HG03469 (cell line): ENCODE measurements around the gene TFF3.

ENCODE experiments used
- ATAC-seq: cut with Tn5 transposase; IDR thresholded peaks from one replicate; pipeline ENCODE4 v1.9.1; 2021; ENCODE audit warnings: mild to moderate bottlenecking, moderate library complexity, moderate number of reproducible peaks; ENCODE audit not compliant: unreplicated experiment

Gene TFF3

DNA sequence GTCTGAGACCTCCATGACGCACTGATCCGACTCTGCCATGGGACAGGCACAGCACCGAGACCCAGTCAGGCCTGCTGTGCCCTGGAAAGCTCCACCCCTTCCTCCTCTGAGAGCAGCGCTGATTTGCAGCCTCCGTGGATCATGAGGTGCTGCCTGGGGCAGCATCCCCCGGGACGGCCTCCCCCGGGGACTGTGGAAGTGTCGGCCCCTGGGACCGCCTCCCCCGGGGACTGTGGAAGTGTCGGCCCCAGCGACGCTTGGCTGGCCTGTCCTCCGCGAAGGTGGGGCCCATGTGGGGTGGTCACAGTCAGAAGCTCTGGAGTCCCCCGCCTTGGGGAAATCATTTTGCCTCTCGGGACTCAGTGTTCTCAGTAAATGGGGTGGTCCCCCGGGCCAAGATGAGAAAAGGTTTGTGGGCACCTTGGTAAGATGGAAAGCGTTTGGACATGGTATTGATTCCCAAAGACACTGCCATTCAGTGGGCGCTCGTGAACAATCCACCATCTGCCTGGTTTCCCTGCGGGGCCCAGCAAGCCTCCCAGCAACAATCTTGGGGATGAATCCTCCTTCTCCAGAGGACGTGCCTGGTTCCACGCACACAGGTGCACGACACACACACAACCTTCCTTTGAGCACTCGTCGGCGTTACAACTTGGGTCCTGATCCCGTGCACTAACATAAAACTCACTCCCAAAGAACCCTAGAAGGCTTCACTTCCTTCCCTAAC lies 32.6 kb upstream of the TFF3 start:
- no peak for ATAC-seq

DNA sequence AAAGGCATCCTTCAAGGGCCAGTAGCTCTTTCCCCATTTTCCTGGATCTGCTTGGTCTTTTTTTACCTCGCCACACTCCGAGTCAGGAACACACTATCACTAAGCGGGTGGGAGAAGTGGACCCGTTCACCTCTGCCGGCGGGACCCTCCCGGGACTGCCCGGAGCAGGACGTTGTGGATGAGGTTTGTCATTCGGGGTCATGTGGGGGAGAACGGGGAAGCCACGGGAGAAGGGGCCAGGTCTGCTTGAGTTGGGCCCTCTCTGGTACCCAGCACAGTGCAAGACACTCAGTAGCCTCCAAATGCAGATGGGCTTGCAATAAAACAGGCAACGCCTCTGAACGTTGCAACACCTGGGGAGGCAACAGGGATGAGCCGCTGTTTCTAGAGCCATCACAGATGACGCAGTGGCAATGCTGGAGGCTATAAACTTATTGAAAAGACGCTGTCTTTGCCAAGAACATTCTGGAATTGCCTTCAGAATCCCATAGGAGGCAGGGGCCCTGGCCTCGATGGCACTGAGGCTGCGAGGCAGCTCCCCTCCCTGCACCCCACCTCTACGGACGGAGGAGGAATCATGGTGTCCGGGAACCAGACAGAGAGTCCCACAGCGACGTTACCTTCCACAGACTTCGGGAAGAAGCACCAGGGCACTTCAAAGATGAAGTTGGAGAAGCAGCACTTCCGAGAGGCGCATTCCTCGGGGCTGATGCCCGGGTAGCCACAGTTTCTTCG lies 31.8 kb upstream of the TFF3 start:
- ATAC-seq = no peak

- ATAC-seq = no peak
These were observed 31.2 kb upstream of the TFF3 start for GRCh38 chr21:42346441-42346840.

- no peak for ATAC-seq
These were observed 29.4 kb upstream of the TFF3 start for GRCh38 chr21:42344631-42345030.

- ATAC-seq = no peak
These were observed 28.8 kb upstream of the TFF3 start for GRCh38 chr21:42343963-42344510.

DNA sequence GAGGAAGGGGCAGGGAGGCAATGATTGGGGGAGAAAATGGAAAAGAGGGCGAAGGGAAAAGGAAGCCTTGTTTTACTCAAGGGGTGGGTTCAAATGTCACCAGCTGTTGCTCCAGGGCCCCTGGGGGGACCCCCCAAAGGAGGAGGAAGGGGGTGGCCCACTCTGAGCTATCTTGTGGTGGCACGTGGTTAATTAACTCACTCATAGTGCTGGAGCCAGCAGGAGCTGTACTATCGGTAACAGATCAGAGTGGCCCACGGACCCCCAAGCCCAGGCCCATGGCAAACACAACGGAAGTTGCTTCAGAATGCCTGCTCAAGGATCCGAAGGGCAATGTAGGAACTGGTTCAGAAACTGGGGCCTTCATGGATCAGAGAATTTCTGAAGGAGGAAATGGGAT lies 28.3 kb upstream of the TFF3 start:
- ATAC-seq = no peak

DNA sequence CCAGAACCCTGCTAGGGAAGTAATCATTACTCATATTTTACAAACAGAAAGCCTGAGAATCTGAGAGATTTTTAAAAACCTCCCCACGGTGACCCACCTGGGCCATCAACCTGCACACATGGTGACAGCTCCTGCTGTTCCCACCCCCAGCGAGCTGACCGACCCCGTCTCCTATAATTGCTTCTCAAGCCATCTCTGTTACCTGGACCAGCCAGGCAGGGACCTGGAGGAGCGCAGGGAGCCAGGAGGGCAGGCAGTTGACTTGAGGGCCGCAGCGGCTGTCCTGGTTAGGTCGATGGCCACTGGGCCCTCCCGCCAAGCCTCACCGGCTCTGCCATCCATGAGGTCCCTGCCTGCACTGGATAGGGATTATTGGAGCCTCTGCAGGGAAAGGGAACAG lies 27.9 kb upstream of the TFF3 start:
- no peak for ATAC-seq

GRCh38 chr21:42341776-42342542 lies 26.8 kb upstream of the TFF3 start:
- ATAC-seq = no peak

DNA sequence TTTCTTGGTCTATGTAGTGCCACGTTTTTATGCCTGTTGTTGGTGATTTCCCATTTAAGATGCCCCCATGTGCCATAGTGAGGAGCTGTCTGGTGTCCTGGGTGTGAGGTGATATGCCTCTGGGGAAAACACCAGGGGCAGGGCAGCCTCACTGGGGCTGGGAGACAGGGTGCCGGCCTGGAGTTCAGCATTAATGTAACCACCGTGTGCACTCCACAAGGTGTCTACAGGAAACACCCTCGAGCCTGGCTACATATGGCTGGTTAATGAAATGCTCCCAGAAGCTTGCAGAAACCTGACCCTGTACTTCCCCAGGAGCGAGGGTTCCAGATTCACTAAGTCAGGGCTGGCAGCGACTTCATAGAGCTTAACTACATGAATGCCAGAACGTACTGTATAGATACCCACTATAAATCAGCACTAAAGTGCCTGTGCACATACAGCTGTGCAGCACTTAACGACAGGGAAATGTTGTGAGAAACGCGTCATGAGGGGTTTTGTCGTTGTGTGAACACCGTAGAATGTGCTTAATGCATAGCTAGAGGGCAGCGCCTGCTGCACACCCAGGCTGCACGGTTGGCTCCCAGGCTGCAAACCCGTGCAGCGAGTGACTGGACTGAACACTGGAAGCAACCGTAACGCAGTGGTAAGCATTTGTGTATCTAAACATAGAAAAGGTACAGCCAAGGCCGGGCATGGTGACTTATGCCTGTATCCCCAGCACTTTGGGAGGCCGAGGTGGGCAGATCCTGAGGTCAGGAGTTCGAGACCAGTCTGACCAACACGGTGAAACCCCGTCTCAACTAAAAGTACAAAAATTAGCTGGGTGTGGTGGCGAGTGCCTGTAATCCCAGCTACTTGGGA lies 25.2 kb upstream of the TFF3 start:
- ATAC-seq = no peak

- ATAC-seq = no peak
These were observed 23.8 kb upstream of the TFF3 start for GRCh38 chr21:42338729-42339715.

GRCh38 chr21:42337830-42338728 lies 22.9 kb upstream of the TFF3 start:
- no peak for ATAC-seq

GRCh38 chr21:42337276-42337675 lies 22.1 kb upstream of the TFF3 start:
- no peak for ATAC-seq

DNA sequence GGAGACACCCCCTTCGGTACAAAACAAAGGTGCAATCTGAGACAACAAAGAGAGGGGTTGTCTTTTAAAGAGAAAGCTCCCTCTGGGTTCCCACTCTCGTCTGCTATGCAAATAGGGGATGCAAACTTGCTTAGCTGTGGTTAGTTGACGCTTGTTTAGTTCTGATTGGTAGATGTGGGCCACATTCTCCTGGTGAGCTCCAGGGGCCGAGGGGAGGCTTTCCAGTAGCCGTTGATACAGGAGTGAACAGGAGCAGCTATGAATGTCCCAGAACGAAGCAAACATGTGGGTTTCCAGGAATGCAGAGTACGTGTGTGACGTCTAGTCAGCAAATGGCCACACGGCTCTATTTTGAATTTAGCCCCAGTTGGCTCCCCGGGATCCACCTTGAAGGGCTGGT lies 20.8 kb upstream of the TFF3 start:
- no peak for ATAC-seq

GRCh38 chr21:42332557-42333317 lies 17.5 kb upstream of the TFF3 start:
- ATAC-seq = no peak

DNA sequence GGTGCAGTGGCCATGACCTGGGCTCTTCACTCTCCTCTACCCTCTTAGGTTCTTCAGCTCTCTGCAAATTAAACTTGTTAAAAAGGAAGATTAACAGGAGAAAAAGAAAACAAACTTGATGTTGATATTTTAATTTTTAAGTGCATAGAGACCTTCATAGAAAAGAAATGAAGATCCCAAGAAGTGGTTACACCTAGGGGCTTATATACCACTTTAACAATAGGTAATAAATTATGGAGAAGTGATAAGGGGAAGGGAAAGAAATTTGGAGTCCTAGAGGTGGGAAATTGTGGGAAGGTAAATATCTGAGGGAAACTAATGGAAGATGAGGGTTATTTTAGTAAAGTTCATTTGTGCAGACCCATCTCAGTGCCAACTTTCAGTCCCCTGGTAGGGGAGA lies 16.5 kb upstream of the TFF3 start:
- ATAC-seq = no peak

DNA sequence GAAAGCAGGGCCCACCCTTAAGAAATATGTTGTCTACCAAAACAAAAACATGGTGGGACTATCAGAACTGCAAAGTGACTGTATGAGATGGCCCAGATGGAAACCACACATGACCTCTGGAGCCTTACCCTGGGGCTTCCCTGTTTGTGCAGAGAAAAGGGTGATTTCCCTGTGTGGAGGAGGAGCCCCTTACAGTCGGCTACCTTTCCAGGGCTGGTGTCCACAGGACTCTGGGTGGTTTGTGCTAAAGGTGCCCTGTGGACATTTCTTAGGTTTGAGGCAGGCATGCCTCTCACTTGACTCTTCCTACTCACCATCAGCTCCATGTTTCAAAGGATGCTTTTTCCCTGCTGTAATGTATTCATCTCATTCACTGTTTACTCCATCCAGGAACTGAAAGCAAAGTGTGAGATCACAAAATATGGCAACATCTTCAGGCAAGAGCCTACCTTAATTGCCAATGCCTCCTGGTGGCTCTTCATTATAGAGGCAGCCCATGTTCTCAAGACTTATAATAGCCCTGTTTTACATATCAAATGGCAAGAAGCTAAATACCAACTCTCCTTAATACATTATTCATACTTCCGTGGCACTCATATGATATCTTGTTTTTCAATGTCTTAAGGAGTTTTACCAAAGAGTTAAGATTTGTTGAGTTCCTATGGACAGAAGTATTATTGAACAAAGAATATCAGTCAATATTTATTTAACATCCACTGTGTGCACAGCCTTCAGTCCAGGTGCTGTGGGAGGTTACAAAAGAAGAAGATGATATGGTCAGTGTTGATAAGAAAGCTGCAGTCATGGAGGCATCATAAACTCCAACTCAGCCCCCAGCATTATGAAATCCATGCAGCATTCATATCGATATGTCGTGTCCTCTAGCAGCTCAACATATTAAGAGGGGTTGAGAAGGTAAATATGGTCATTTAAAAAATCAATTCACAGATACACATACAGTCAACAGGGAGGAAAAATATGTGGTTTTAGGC lies 15.5 kb upstream of the TFF3 start:
- ATAC-seq = no peak
